Stimulated activated CD4-positive, alpha-beta T cell treated with anti-CD3 and anti-CD28 coated beads, TNF-alpha, amount 100 ng/mL, for 24 hours (primary cell): ENCODE measurements around the gene FANCE.

ENCODE experiments used
- DNase-seq, 3 experiments: peaks; one replicate each; pipeline ENCODE4 v3.0.0-alpha.2; 2020; ENCODE audit warnings: low read depth in 3 of 3

FANCE gene

GRCh38 chr6:35452183-35453090, at the start of gene FANCE:
TSS of gene FANCE (plus strand) at chr6:35452338. CDS start at chr6:35452546, 208 bp downstream.
- DNase-seq: peak; percentile 83 to 98 (median 85)

GRCh38 chr6:35402856-35403191, 49.3 kb upstream of the FANCE start:
- DNase-seq: no peak

- no peak for DNase-seq
Measured at GRCh38 chr6:35403544-35404442, 48.3 kb upstream of the FANCE start.

GRCh38 chr6:35406711-35407485, 45.2 kb upstream of the FANCE start:
- DNase-seq: no peak

- no peak for DNase-seq
Measured at GRCh38 chr6:35409245-35409644, 42.9 kb upstream of the FANCE start.

GRCh38 chr6:35410131-35410530, 42.0 kb upstream of the FANCE start:
- no peak for DNase-seq

GRCh38 chr6:35411066-35411465, 41.1 kb upstream of the FANCE start:
- no peak for DNase-seq

GRCh38 chr6:35412102-35412501, 40.0 kb upstream of the FANCE start:
- no peak for DNase-seq

- no peak for DNase-seq
Measured at GRCh38 chr6:35413911-35414310, 38.2 kb upstream of the FANCE start.

- DNase-seq: no peak
Measured at GRCh38 chr6:35415065-35415891, 36.9 kb upstream of the FANCE start.

- no peak for DNase-seq
Measured at GRCh38 chr6:35417979-35418661, 34.0 kb upstream of the FANCE start.

GRCh38 chr6:35419417-35419816, 32.7 kb upstream of the FANCE start:
- DNase-seq: no peak

GRCh38 chr6:35419961-35420360, 32.2 kb upstream of the FANCE start:
- no peak for DNase-seq

- no peak for DNase-seq
Measured at GRCh38 chr6:35425284-35425683, 26.9 kb upstream of the FANCE start.

GRCh38 chr6:35426074-35426473, 26.1 kb upstream of the FANCE start:
- DNase-seq: no peak

GRCh38 chr6:35427435-35427834, 24.7 kb upstream of the FANCE start:
- DNase-seq: no peak

- DNase-seq: no peak
Measured at GRCh38 chr6:35427851-35428321, 24.3 kb upstream of the FANCE start.

GRCh38 chr6:35428421-35429149, 23.6 kb upstream of the FANCE start:
- DNase-seq: no peak

- no peak for DNase-seq
Measured at GRCh38 chr6:35429463-35429862, 22.7 kb upstream of the FANCE start.

- no peak for DNase-seq
Measured at GRCh38 chr6:35432291-35432690, 19.8 kb upstream of the FANCE start.
